GM12878 (cell line): ENCODE results near the gene NISCH. TPM values are rescaled to one million over a fixed set of nuclear protein-coding genes. Genes with fewer than 3 reads are reported as not detected.

Experiments
- ATAC-seq: fragments of 200-7000 bp; cut with Tn5 transposase; 3 replicates; pipeline ENCODE4 v1.9.1; 2020; ENCODE audit warnings: mild to moderate bottlenecking, moderate library complexity
- BruUV-seq: library from RNA; stranded (reverse); fragments of 400-500 nt; replicated peaks from 2 replicates; lab custom pipeline; 2021; lab: Mats Ljungman, UMichigan
- CTCF ChIA-PET: fragments of 300-600 bp; sonication (Branson Sonifier 250); formaldehyde crosslinking; extraction: SDS; loops from one replicate; lab custom pipeline; 2021; ENCODE audit warnings: inconsistent platforms; lab: Yijun Ruan, JAX
- POLR2A ChIA-PET: fragments of 350-600 bp; formaldehyde crosslinking; extraction: SDS; loops from one replicate; lab custom pipeline; 2021; ENCODE audit warnings: inconsistent platforms; lab: Charles Lee
- RAD21 ChIA-PET: fragments of 300-600 bp; sonication (Branson Sonifier 250); formaldehyde crosslinking; loops from one replicate; lab custom pipeline; 2023; ENCODE audit warnings: antibody characterized with exemption; ENCODE audit not compliant: unreplicated experiment; lab: Charles Lee
- SMC1A ChIA-PET: fragments of 300-600 bp; sonication (Branson Sonifier 250); formaldehyde crosslinking; loops from one replicate; lab custom pipeline; 2023; ENCODE audit not compliant: unreplicated experiment, uncharacterized antibody; lab: Charles Lee
- DNase-seq: peaks from one replicate; pipeline ENCODE4 v3.0.0-alpha.2; 2011; ENCODE audit warnings: low read depth, low spot score
- FAIRE-seq: peaks from 3 replicates; lab custom pipeline; 2011; peaks lifted over from hg19 to GRCh38; lab: Jason Lieb, UNC
- H2AFZ ChIP-seq: 2 replicates; pipeline ENCODE4 v1.6.0; 2011; ENCODE audit warnings: low read depth, low read length, control low read depth; ENCODE audit not compliant: control insufficient read depth
- H3K27ac ChIP-seq: 2 replicates; pipeline ENCODE4 v1.5.1; 2011; ENCODE audit warnings: control low read depth; ENCODE audit not compliant: control insufficient read depth, insufficient read depth
- H3K27me3 ChIP-seq, 2 experiments: replicated peaks in 1 of 2; 2 replicates each; pipeline versions ENCODE4 v1.6.0 to v1.6.1; 2011; ENCODE audit warnings: low read length in 1 of 2; ENCODE audit not compliant: control insufficient read depth in 2 of 2, insufficient read depth in 2 of 2
- H3K36me3 ChIP-seq, 2 experiments: 2 replicates each; pipeline ENCODE4 v1.5.1; 2011; ENCODE audit warnings: low read length in 1 of 2; ENCODE audit not compliant: control insufficient read depth in 2 of 2, insufficient read depth in 2 of 2
- H3K4me1 ChIP-seq: 2 replicates; pipeline ENCODE4 v1.6.1; 2011; ENCODE audit warnings: mild to moderate bottlenecking, low read length, moderate library complexity, mixed read lengths; ENCODE audit not compliant: control insufficient read depth, insufficient read depth
- H3K4me2 ChIP-seq: 2 replicates; pipeline ENCODE4 v1.6.0; 2011; ENCODE audit warnings: control low read depth; ENCODE audit not compliant: control insufficient read depth, insufficient read depth
- H3K4me3 ChIP-seq: fragments of 200-600 bp; sonication (generic); 2 replicates; pipeline ENCODE4 v1.5.1; 2016
- H3K79me2 ChIP-seq: 2 replicates; pipeline ENCODE4 v1.6.0; 2011; ENCODE audit warnings: low read length; ENCODE audit not compliant: control insufficient read depth, insufficient read depth
- H3K9ac ChIP-seq: 2 replicates; pipeline ENCODE4 v1.8.0; 2011; ENCODE audit warnings: low read length, control low read depth, mixed read lengths; ENCODE audit not compliant: control insufficient read depth, insufficient read depth
- H3K9me3 ChIP-seq: replicated peaks from 3 replicates; pipeline ENCODE4 v1.5.1; 2011; ENCODE audit warnings: mild to moderate bottlenecking, low read length; ENCODE audit not compliant: control insufficient read depth, insufficient read depth
- H4K20me1 ChIP-seq: 2 replicates; pipeline ENCODE4 v1.6.0; 2011; ENCODE audit not compliant: control insufficient read depth, insufficient read depth
- ATF3 ChIP-seq: IDR thresholded peaks from 2 replicates; pipeline ENCODE4 v1.6.1; 2011; ENCODE audit warnings: low read depth, mild to moderate bottlenecking, low read length, moderate library complexity, borderline replicate concordance; ENCODE audit errors: extremely low read depth
- CUX1 ChIP-seq: IDR thresholded peaks from 2 replicates; pipeline ENCODE4 v1.6.1; 2012; ENCODE audit warnings: improper control_type of control experiment, low read depth, low read length; ENCODE audit not compliant: insufficient replicate concordance
- HDAC2 ChIP-seq: fragments of 200-600 bp; sonication (generic); IDR thresholded peaks from 2 replicates; pipeline ENCODE4 v1.6.1; 2017
- IKZF1 ChIP-seq: fragments of 450-650 bp; conservative IDR thresholded peaks from 2 replicates; pipeline ENCODE4 v1.6.1; 2017; ENCODE audit warnings: antibody characterized with exemption, mild to moderate bottlenecking
- JUNB ChIP-seq: IDR thresholded peaks from 2 replicates; pipeline ENCODE4 v1.6.1; 2016; ENCODE audit warnings: antibody characterized with exemption, mild to moderate bottlenecking
- MXI1 ChIP-seq: fragments of 150-350 bp; IDR thresholded peaks from 2 replicates; pipeline ENCODE4 v1.6.1; 2011; ENCODE audit warnings: low read depth, mild to moderate bottlenecking, inconsistent platforms, low read length, improper control_type of control experiment
- SREBF1 ChIP-seq: IDR thresholded peaks from 2 replicates; pipeline ENCODE4 v1.6.1; 2012; ENCODE audit warnings: mild to moderate bottlenecking, low read length
- SUPT20H ChIP-seq: IDR thresholded peaks from 2 replicates; pipeline ENCODE4 v1.6.1; 2011; ENCODE audit warnings: low read depth, mild to moderate bottlenecking, low read length, moderate library complexity, borderline replicate concordance; ENCODE audit not compliant: control insufficient read depth
- ZBED1 ChIP-seq: IDR thresholded peaks from 2 replicates; pipeline ENCODE4 v1.6.1; 2016; ENCODE audit warnings: borderline replicate concordance
- WGBS: methylation state at CpG from one replicate; pipeline ENCODE4 v1.1.6; 2016; ENCODE audit warnings: low lambda C conversion rate; ENCODE audit not compliant: insufficient replicate concordance, insufficient coverage; ENCODE audit errors: missing lambda C conversion rate; 5-methylcytosine and 5-hydroxymethylcytosine counted together
- in situ Hi-C: fragments of 300-500 bp; cut with MboI; formaldehyde crosslinking; loops from 9 replicates; pipeline ENCODE4 v1.14.3; 2018; ENCODE audit warnings: mixed read lengths
- intact Hi-C: fragments of 100-400 bp; cut with micrococcal nuclease; formaldehyde crosslinking; loops from one replicate; pipeline ENCODE4 v1.14.2; 2022; ENCODE audit not compliant: unreplicated experiment
- polyA plus RNA-seq, 11 experiments: library from polyadenylated mRNA; depleted of rRNA in 4 of 11; unstranded in 6 of 11; stranded (reverse) in 5 of 11; fragments of >200 nt; fragmentation: Nextera tagmentation in 4 of 11; fragmentation: Illumina TruSeq in 1 of 11; extraction: Ambion mirVana in 4 of 11; extraction: Trizol in 1 of 11; gene quantifications; 1 replicate in 1 of 11; 2 replicates in 10 of 11; pipeline versions ENCODE4 v1.2.1 to v1.2.3, GENCODE V29; 2011 to 2016; ENCODE audit warnings: inconsistent platforms in 2 of 11, missing spikeins in 2 of 11, low read depth in 1 of 11
- total RNA-seq, 4 experiments: library from RNA; depleted of rRNA in 3 of 4; stranded (reverse); fragments of >200 nt in 3 of 4; fragmentation: Illumina TruSeq in 1 of 4; extraction: Trizol in 1 of 4; gene quantifications; 2 replicates each; pipeline versions ENCODE4 v1.2.1 to v1.2.3, GENCODE V29; 2013 to 2021

The NISCH gene
- total and polyA plus RNA-seq, 10 of the 15 experiments (the other 5 are each of a cell fraction or from before 2014, with no cell fraction given) = 0.76 to 52.5 (median 24.6) TPM

- Histone ChIP-seq H3K27ac (no peak overlapping the region), H2AFZ (no peak overlapping the region), H4K20me1 (no peaks in the 10 kb centered on the region), H3K27me3 (no peaks in the 10 kb centered on the region; a peak in 1 of 4 replicates), H3K4me2 (no peak overlapping the region), H3K36me3 (no peaks in the 10 kb centered on the region), H3K4me1 (no peaks in the 10 kb centered on the region), H3K9me3 (no peaks in the 10 kb centered on the region), H3K4me3 (no peak overlapping the region), H3K79me2 (no peaks in the 10 kb centered on the region), H3K9ac (no peak overlapping the region)
- ChIA-PET POLR2A (interaction anchor here (0.6 kb wide), 1 partner anchor 139 kb away, joined by 4 read pairs; no protein-coding TSS in a partner anchor), RAD21 (no interaction called here), CTCF (interaction anchor here (1.5 kb wide), 1 partner anchor 25 kb away, joined by 5 read pairs; no protein-coding TSS in a partner anchor), SMC1A (interaction anchor here (1.0 kb wide), 1 partner anchor 10 kb away, joined by 4 read pairs; no protein-coding TSS in a partner anchor)
- 39% methylated on average over 3 of the region's 3 CpGs for WGBS
- DNase-seq (no peak), ATAC-seq (no peak), FAIRE-seq (no peak)
- no TSS peak for BruUV-seq
- TF ChIP-seq JUNB = no peak
- TF ChIP-seq ATF3 = no peak
- TF ChIP-seq HDAC2 = no peak
- TF ChIP-seq IKZF1 = no peak
- no peak for TF ChIP-seq CUX1
- TF ChIP-seq SREBF1 = no peak
- TF ChIP-seq SUPT20H = no peak
- TF ChIP-seq MXI1 = no peak
- no peak for TF ChIP-seq ZBED1
- intact Hi-C loops (no loop called here), in situ Hi-C loops (no loop called here)
Measured at GRCh38 chr3:52422669-52423068, 32.7 kb upstream of the NISCH start.
